Neural progenitor cell (in vitro differentiated cells): ENCODE measurements around the gene SLC25A26.

Experiments
- EZH2 ChIP-seq: fragments of 200-600 bp; sonication (generic); IDR thresholded peaks from 2 replicates; pipeline ENCODE4 v1.6.1; 2017; ENCODE audit warnings: antibody characterized with exemption, mild to moderate bottlenecking, moderate library complexity
- TF ChIP-seq, protein P1 (sequence below): fragments of 200-600 bp; sonication (generic); IDR thresholded peaks from 2 replicates; pipeline ENCODE4 v1.5.1; 2017; ENCODE audit warnings: antibody characterized with exemption, mild to moderate bottlenecking

DNA sequence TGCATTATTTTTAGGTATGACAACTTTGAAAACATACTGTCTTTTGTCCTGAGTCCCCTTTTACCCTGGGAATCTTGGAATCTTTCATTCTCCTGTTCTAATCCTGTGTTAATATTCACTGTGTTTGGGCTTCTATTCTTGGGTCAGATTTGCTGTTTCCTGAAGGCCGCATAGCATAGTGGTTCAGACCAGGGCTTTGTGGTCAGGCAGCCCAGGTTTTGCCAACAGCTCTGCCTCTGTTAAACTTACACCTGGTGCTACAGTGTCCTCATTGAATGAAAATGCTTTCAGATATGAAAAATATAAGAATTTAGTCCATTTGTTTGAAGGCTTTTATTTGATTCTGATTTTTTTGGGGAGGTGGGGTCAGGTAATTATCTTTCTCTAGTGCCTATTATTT is 58.4 kb downstream of the SLC25A26 start:
- TF ChIP-seq, protein P1, sequence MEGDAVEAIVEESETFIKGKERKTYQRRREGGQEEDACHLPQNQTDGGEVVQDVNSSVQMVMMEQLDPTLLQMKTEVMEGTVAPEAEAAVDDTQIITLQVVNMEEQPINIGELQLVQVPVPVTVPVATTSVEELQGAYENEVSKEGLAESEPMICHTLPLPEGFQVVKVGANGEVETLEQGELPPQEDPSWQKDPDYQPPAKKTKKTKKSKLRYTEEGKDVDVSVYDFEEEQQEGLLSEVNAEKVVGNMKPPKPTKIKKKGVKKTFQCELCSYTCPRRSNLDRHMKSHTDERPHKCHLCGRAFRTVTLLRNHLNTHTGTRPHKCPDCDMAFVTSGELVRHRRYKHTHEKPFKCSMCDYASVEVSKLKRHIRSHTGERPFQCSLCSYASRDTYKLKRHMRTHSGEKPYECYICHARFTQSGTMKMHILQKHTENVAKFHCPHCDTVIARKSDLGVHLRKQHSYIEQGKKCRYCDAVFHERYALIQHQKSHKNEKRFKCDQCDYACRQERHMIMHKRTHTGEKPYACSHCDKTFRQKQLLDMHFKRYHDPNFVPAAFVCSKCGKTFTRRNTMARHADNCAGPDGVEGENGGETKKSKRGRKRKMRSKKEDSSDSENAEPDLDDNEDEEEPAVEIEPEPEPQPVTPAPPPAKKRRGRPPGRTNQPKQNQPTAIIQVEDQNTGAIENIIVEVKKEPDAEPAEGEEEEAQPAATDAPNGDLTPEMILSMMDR = no peak
- TF ChIP-seq EZH2 = no peak
